Peyer's patch (tissue), 4 donors: ENCODE data around the gene NDRG4. TPM values are rescaled to one million over a fixed set of nuclear protein-coding genes. Genes with fewer than 3 reads are reported as not detected.
"Not testable (repeated sequence)": the region's sequence is repeated elsewhere in the genome, so short reads cannot be mapped to it uniquely, and the experiment has no call there.

Source experiments
- DNase-seq, 3 donors: peaks; one replicate each; pipeline ENCODE4 v3.0.0-alpha.2; 2017 to 2019
- H3K27ac ChIP-seq, 4 donors: fragments of 200-600 bp; sonication (generic); one replicate each; pipeline ENCODE4 v1.5.1; 2016 to 2019
- H3K27me3 ChIP-seq, 2 donors: fragments of 200-600 bp; sonication (generic); one replicate each; pipeline ENCODE4 v1.5.1; 2019
- H3K36me3 ChIP-seq, 3 donors: fragments of 200-600 bp; sonication (generic); one replicate each; pipeline ENCODE4 v1.5.1; 2016 to 2019
- H3K4me1 ChIP-seq, 4 donors: fragments of 200-600 bp; sonication (generic); one replicate each; pipeline ENCODE4 v1.5.1; 2016 to 2019
- H3K4me3 ChIP-seq, 4 donors: fragments of 200-600 bp; sonication (generic); 1 replicate in 3 of 4; 2 replicates in 1 of 4; pipeline ENCODE4 v1.5.1; 2016 to 2019; ENCODE audit warnings: mild to moderate bottlenecking in 1 of 4
- H3K9me3 ChIP-seq, 4 donors: fragments of 200-600 bp; sonication (generic); one replicate each; pipeline ENCODE4 v1.5.1; 2016 to 2019; ENCODE audit warnings: mild to moderate bottlenecking in 1 of 4
- POLR2A ChIP-seq, 2 donors: fragments of 450-650 bp; IDR thresholded peaks; one replicate each; pipeline ENCODE4 v1.5.1; 2017; ENCODE audit warnings: antibody characterized with exemption in 2 of 2, mild to moderate bottlenecking in 2 of 2, moderate library complexity in 2 of 2
- total RNA-seq, 4 donors: library from RNA; depleted of rRNA; stranded (reverse); fragments of >200 nt; gene quantifications; one replicate each; pipeline ENCODE4 v1.1.0, GENCODE V29; 2016
- TF ChIP-seq, protein P1 (sequence below), 6 experiments: fragments of 450-650 bp in 4 of 6; fragments of 200-600 bp in 2 of 6; sonication (generic) in 1 of 6; IDR thresholded peaks; one replicate each; pipeline ENCODE4 v1.5.1; 2017 to 2019; ENCODE audit warnings: antibody characterized with exemption in 6 of 6, mild to moderate bottlenecking in 3 of 6, moderate library complexity in 1 of 6

NDRG4 gene
- total RNA-seq, 4 donors from 2014 or later: 2.1 to 7.1 (median 4.9) TPM; not detected in 1

DNA sequence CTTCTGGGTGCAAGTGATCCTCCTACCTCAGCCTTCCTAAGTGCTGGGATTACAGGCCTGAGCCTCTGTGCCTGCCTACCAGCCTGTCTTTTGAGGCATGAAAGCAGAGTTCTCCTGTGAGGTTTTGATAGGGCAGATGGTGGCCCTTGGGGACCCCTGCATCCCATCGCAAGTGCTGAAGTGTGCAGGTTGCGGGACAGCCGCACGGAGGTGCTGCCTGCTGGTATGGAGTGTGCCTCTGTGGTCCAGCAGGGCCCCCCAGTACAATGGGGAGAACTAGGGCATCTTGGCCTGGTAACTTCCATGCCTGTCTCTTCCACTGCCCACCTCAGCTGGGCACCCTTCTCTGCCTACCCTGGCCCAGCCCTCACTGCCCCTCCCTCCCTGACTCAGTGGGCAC is 9.9 kb upstream of the NDRG4 start:
- no peak for DNase-seq
- TF ChIP-seq, protein P1, sequence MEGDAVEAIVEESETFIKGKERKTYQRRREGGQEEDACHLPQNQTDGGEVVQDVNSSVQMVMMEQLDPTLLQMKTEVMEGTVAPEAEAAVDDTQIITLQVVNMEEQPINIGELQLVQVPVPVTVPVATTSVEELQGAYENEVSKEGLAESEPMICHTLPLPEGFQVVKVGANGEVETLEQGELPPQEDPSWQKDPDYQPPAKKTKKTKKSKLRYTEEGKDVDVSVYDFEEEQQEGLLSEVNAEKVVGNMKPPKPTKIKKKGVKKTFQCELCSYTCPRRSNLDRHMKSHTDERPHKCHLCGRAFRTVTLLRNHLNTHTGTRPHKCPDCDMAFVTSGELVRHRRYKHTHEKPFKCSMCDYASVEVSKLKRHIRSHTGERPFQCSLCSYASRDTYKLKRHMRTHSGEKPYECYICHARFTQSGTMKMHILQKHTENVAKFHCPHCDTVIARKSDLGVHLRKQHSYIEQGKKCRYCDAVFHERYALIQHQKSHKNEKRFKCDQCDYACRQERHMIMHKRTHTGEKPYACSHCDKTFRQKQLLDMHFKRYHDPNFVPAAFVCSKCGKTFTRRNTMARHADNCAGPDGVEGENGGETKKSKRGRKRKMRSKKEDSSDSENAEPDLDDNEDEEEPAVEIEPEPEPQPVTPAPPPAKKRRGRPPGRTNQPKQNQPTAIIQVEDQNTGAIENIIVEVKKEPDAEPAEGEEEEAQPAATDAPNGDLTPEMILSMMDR (IDR thresholded peaks at IDR 0.05): no peak
- TF ChIP-seq POLR2A (IDR thresholded peaks at IDR 0.05): no peak
- no peaks in the 10 kb centered on the region for H3K36me3 ChIP-seq
- no peaks in the 10 kb centered on the region for H3K27me3 ChIP-seq
- peaks cover 0 to 7% (median 0%) of the 10 kb centered on the region in 4 donors for H3K4me1 ChIP-seq
- no peaks in the 10 kb centered on the region for H3K9me3 ChIP-seq
- H3K4me3 ChIP-seq: no peak overlapping the region
- no peak overlapping the region for H3K27ac ChIP-seq

DNA sequence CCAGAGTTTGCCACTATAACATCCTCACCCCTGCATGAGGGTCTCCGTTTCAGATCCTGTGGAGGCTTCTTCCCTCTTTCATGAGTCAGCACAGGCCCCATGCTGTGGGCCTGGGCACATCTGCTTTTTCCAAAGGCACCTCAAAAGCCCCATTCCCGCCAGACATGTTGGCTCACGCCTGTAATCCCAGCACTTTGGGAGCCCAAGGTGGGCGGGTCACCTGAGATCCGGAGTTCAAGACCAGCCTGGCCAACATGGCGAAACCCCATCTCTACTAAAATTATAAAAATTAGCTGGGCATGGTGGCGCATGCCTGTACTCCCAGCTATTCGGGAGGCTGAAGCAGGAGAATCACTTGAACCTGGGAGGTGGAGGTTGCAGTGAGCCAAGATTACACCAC is 9.4 kb upstream of the NDRG4 start:
- DNase-seq, H3K27ac ChIP-seq, H3K36me3 ChIP-seq: not testable (repeated sequence)

DNA sequence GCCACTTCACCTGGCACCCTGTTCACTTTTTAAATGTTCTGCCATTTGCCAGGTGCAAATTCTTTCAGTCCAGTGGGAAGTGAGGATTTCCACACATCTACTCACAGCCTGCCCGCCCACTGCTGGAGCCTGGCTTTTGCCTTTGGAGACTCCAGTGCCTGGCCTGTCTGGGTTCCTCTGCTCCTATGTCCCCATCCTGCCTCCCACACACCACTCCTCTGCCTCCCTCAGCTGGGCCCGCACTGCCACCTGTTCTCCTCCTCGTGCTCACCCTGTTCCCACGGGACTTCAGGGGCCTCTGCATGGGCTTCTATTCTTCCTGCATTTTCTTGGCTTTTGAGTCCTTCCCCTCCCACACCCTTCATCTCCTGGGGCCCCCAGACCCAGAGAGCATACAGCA is 7.9 kb upstream of the NDRG4 start:
- H3K27me3 ChIP-seq: no peaks in the 10 kb centered on the region
- H3K4me1 ChIP-seq: peaks cover 0 to 7% (median 0%) of the 10 kb centered on the region in 4 donors
- DNase-seq: no peak
- TF ChIP-seq, protein P1 (IDR thresholded peaks at IDR 0.05): no peak
- TF ChIP-seq POLR2A (IDR thresholded peaks at IDR 0.05): no peak
- H3K36me3 ChIP-seq: no peaks in the 10 kb centered on the region
- no peak overlapping the region for H3K27ac ChIP-seq
- no peak overlapping the region for H3K4me3 ChIP-seq
- H3K9me3 ChIP-seq: no peaks in the 10 kb centered on the region

More for the DNA sequence above, 9.4 kb upstream of the NDRG4 start:
- H3K4me3 ChIP-seq, H3K9me3 ChIP-seq, H3K27me3 ChIP-seq, H3K4me1 ChIP-seq: not testable (repeated sequence)

DNA sequence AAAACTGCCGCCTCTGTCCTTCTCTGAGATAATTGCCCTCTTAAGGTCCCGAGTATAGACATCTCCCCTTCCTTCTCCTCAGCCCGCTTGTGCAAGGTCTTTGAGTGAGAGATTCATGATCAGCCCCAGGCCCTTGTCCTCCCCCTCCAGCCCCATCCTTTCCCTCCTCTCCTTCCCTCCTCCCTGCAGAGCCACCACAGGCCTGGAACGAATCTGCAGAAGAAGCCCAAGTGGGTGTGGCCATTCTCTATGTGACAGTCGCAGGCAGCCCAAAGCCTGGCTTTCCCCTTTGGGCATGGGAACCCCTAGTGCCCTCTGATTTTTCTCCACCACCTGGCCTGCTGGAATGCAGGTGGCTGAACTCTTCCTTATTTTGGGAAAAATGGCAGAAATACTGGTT is 7.2 kb upstream of the NDRG4 start:
- H3K4me1 ChIP-seq: peaks cover 0 to 2% (median 0%) of the 10 kb centered on the region in 4 donors
- H3K27me3 ChIP-seq: no peaks in the 10 kb centered on the region
- TF ChIP-seq, protein P1 (IDR thresholded peaks at IDR 0.05): no peak
- TF ChIP-seq POLR2A (IDR thresholded peaks at IDR 0.05): no peak
- H3K36me3 ChIP-seq: no peaks in the 10 kb centered on the region
- no peak overlapping the region for H3K4me3 ChIP-seq
- H3K9me3 ChIP-seq: no peaks in the 10 kb centered on the region
- no peak overlapping the region for H3K27ac ChIP-seq
- DNase-seq: no peak

- Histone ChIP-seq H3K27me3 (no peaks in the 10 kb centered on the region), H3K36me3 (no peaks in the 10 kb centered on the region), H3K4me3 (no peak overlapping the region), H3K27ac (no peak overlapping the region), H3K4me1 (no peaks in the 10 kb centered on the region), H3K9me3 (no peaks in the 10 kb centered on the region)
- TF ChIP-seq, protein P1 (IDR thresholded peaks at IDR 0.05): no peak
- no peak for TF ChIP-seq POLR2A (IDR thresholded peaks at IDR 0.05)
- no peak for DNase-seq
Measured at GRCh38 chr16:58493756-58494431, 6.0 kb upstream of the NDRG4 start.

DNA sequence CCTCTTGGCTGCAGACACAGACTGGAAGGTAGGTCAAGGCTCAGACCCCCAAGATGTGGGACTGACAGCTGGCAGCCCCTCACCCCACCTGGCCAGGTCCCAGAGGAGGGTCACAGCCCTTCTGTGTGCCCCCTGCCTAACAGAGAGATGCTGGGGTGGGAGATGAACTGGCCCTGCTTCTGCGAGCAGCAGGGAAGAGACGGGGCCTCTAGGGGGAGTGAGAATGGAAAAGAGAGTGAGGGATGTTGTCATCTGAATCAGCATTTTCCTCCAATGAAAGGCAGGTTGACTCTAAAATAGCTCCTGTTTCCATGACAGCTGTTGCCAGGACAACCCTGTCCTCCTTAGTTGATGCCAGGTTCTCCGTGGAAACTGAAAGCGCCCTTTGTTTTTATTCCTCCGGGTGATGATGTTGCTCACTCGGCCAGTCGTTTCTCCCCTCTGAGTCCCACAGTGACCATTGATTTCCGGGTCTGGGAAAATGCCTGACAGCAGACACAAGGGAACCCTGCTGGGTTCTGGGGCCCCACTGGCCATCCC is 4.9 kb upstream of the NDRG4 start:
- Histone ChIP-seq H3K4me1 (peaks cover 0 to 1% (median 0%) of the 10 kb centered on the region in 4 donors), H3K27ac (peak overlapping the region in 1 of 4 donors; percentile 22), H3K27me3 (no peaks in the 10 kb centered on the region), H3K36me3 (no peaks in the 10 kb centered on the region), H3K9me3 (no peaks in the 10 kb centered on the region), H3K4me3 (no peak overlapping the region)
- TF ChIP-seq, protein P1 (IDR thresholded peaks at IDR 0.05): peak in 3 of 6 experiments; percentile 8 to 24 (median 16)
- TF ChIP-seq POLR2A (IDR thresholded peaks at IDR 0.05): no peak
- DNase-seq: peak in 2 of 3 donors; percentile 36 to 65
